ENCODE data around the gene OSMR. TPM values are rescaled to one million over a fixed set of nuclear protein-coding genes. Genes with fewer than 3 reads are reported as not detected.
"Not testable (repeated sequence)": the region's sequence is repeated elsewhere in the genome, so short reads cannot be mapped to it uniquely, and the experiment has no call there.

The OSMR gene
- total RNA-seq, 1 donor from 2014 or later: 11.7 TPM

GRCh38 chr5:38846379-38847011 lies 683 bp downstream of the OSMR start:
- no peak for TF ChIP-seq CTCF (IDR thresholded peaks at IDR 0.05; ENCODE audit: borderline replicate concordance)
- peak overlapping the region; percentile 71 for H3K4me3 ChIP-seq
- peaks cover 44% of the 10 kb centered on the region for H3K27me3 ChIP-seq (ENCODE audit: low read depth)
- H3K36me3 ChIP-seq: peaks cover 23% of the 10 kb centered on the region
- DNase-seq: no peak
- intact Hi-C loops (cut with micrococcal nuclease): no loop called here
- peak overlapping the region; percentile 92 for H3K27ac ChIP-seq (replicated peaks)
- H3K4me1 ChIP-seq: peaks cover 59% of the 10 kb centered on the region
- peaks cover 15% of the 10 kb centered on the region for H3K9me3 ChIP-seq (replicated peaks)

DNA sequence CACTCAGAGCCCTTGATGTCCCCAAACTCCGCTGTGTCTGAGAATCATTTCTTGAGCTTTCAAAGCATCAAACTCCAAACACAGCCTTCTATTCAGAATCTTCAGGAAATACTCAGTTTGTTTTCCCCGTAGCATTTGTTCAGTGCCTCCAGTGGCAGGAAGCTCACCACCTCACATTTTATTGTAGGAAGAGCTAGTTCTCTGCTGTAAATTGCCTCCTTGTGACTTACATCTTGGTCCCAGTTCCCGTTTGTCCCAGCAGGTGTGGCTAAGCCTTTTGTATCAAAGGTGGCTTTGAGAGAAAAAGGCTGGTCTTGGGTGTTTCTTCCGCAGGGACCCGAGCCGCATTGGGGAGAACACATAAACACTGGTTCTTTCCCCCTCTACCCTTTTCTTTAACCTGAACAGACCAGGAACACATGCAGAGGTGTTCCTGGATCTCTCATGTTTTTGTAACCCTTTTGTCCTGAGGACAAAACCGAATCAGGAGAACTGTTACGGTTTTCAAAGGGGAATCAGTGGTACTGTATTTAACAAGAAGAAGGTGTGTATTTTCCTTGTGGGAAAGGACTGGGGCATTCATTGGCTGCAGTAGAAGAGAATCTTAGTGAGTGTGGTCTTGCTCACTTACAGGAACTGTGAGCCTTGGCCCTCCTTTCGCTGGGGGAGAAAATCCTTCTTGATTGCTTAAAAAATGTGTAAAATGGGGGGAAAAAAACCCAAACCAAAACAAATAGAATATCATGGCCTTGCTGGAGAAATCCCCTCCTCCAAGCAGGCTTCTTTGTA lies 1.9 kb downstream of the OSMR start:
- Histone ChIP-seq H3K36me3 (peaks cover 24% of the 10 kb centered on the region), H3K27me3 (ENCODE audit: low read depth) (peaks cover 44% of the 10 kb centered on the region), H3K4me1 (peaks cover 59% of the 10 kb centered on the region), H3K9me3 (replicated peaks) (peaks cover 25% of the 10 kb centered on the region), H3K4me3 (peak overlapping the region; percentile 71), H3K27ac (replicated peaks) (peak overlapping the region; percentile 92)
- DNase-seq: no peak
- intact Hi-C loops (cut with micrococcal nuclease): no loop called here
- TF ChIP-seq CTCF (IDR thresholded peaks at IDR 0.05; ENCODE audit: borderline replicate concordance): no peak

DNA sequence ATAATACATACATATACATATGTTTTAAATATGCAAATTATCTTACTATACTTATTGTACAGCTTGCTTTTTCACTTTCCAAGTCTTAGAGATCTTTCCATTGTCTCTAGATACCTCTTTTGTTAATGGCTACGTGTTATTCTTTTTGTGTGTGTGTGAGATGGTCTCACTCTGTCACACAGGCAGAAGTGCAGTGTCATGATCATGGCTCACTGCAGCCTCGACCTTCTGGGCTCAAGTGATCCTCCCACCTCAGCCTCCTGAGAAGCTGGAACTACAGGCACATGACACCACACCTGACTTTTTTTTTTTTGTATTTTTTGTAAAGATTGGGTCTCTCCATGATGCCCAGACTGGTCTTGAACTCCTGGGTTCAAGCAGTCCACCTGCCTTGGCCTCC lies 2.8 kb downstream of the OSMR start:
- peaks cover 44% of the 10 kb centered on the region for H3K27me3 ChIP-seq (ENCODE audit: low read depth)
- no peak overlapping the region for H3K27ac ChIP-seq (replicated peaks)
- no peak for TF ChIP-seq CTCF (IDR thresholded peaks at IDR 0.05; ENCODE audit: borderline replicate concordance)
- H3K36me3 ChIP-seq: peaks cover 24% of the 10 kb centered on the region
- DNase-seq: no peak
- intact Hi-C loops (cut with micrococcal nuclease): no loop called here
- H3K4me1 ChIP-seq: peaks cover 57% of the 10 kb centered on the region
- peaks cover 25% of the 10 kb centered on the region for H3K9me3 ChIP-seq (replicated peaks)
- H3K4me3 ChIP-seq: peak overlapping the region; percentile 71

DNA sequence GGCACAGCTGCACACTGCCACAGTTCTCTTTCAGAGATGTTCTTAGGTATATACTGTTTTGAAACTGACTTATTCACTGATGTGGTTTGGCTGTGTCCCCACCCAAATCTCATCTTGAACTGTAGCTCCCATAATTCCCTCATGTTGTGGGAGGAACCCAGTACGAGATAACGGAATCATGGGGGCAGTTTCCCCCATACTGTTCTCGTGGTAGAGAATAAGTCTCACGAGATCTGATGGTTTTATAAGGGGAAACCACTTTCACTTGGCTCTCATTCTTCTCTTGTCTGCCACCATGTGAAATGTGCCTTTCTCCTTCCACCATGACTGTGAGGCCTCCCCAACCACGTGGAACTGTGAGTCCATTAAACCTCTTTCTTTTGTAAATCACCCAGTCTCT lies 5.8 kb downstream of the OSMR start:
- Histone ChIP-seq H3K9me3 (replicated peaks) (peaks cover 25% of the 10 kb centered on the region), H3K36me3 (peaks cover 30% of the 10 kb centered on the region), H3K27me3 (ENCODE audit: low read depth) (peaks cover 24% of the 10 kb centered on the region), H3K4me1 (peaks cover 41% of the 10 kb centered on the region)
- intact Hi-C loops (cut with micrococcal nuclease); H3K27ac ChIP-seq (replicated peaks); DNase-seq; H3K4me3 ChIP-seq: not testable (repeated sequence)

- Histone ChIP-seq H3K4me1 (peaks cover 19% of the 10 kb centered on the region), H3K36me3 (peaks cover 30% of the 10 kb centered on the region), H3K9me3 (replicated peaks) (peaks cover 27% of the 10 kb centered on the region), H3K27ac (replicated peaks) (no peak overlapping the region), H3K27me3 (ENCODE audit: low read depth) (peaks cover 5% of the 10 kb centered on the region), H3K4me3 (no peak overlapping the region)
- no peak for TF ChIP-seq CTCF (IDR thresholded peaks at IDR 0.05; ENCODE audit: borderline replicate concordance)
- no peak for DNase-seq
- intact Hi-C loops (cut with micrococcal nuclease): no loop called here
These were observed 8.1 kb downstream of the OSMR start for GRCh38 chr5:38853753-38854470.

Data from left ventricle myocardium inferior (tissue), 1 donor.